Activated T-cell treated with anti-CD3 and anti-CD28 coated beads for 4 hours (primary cell): ENCODE data around the gene KCNQ1.

Experiments used
- DNase-seq: peaks from one replicate; pipeline ENCODE4 v3.0.0-alpha.2; 2020

The KCNQ1 gene

GRCh38 chr11:2792381-2793250 lies 347.8 kb downstream of the KCNQ1 start:
- no peak for DNase-seq

- no peak for DNase-seq
These were observed 348.9 kb downstream of the KCNQ1 start for GRCh38 chr11:2793701-2794045.

GRCh38 chr11:2794046-2794967 lies 349.5 kb downstream of the KCNQ1 start:
- no peak for DNase-seq

- no peak for DNase-seq
These were observed 350.1 kb downstream of the KCNQ1 start for GRCh38 chr11:2794968-2795322.

- no peak for DNase-seq
These were observed 350.7 kb downstream of the KCNQ1 start for GRCh38 chr11:2795491-2795991.

GRCh38 chr11:2796091-2796490 lies 351.3 kb downstream of the KCNQ1 start:
- no peak for DNase-seq

- DNase-seq: no peak
These were observed 351.8 kb downstream of the KCNQ1 start for GRCh38 chr11:2796508-2797113.

GRCh38 chr11:2797121-2797711 lies 352.4 kb downstream of the KCNQ1 start:
- no peak for DNase-seq

- DNase-seq: no peak
These were observed 353.0 kb downstream of the KCNQ1 start for GRCh38 chr11:2797741-2798361.

- no peak for DNase-seq
These were observed 354.3 kb downstream of the KCNQ1 start for GRCh38 chr11:2798951-2799761.

GRCh38 chr11:2799881-2800654 lies 355.3 kb downstream of the KCNQ1 start:
- no peak for DNase-seq

GRCh38 chr11:2800655-2801531 lies 356.1 kb downstream of the KCNQ1 start:
- DNase-seq: no peak

- DNase-seq: no peak
These were observed 357.0 kb downstream of the KCNQ1 start for GRCh38 chr11:2801711-2802388.

GRCh38 chr11:2802389-2803185 lies 357.8 kb downstream of the KCNQ1 start:
- DNase-seq: no peak

- DNase-seq: no peak
These were observed 358.6 kb downstream of the KCNQ1 start for GRCh38 chr11:2803186-2804091.

GRCh38 chr11:2804189-2804588 lies 359.4 kb downstream of the KCNQ1 start:
- no peak for DNase-seq
